BLaER1 treated with 17β-estradiol and CSF1 and Interleukin-3, amounts not matched to agents 10 nM and 100 nM (cell line): ENCODE data around the gene GFPT2.

Source experiments
- H3K27ac ChIP-seq, 11 experiments: shearing (Covaris generic); formaldehyde crosslinking; 2 replicates each; pipeline ENCODE4 v1.8.1; 2022
- H3K27me3 ChIP-seq, 11 experiments: shearing (Covaris generic); formaldehyde crosslinking; 2 replicates each; pipeline ENCODE4 v1.8.1; 2022
- H3K36me3 ChIP-seq, 11 experiments: shearing (Covaris generic); formaldehyde crosslinking; 2 replicates each; pipeline ENCODE4 v1.8.1; 2022
- H3K4me1 ChIP-seq, 10 experiments: shearing (Covaris generic); formaldehyde crosslinking; 2 replicates each; pipeline ENCODE4 v1.8.1; 2022
- H3K4me2 ChIP-seq, 11 experiments: shearing (Covaris generic); formaldehyde crosslinking; 2 replicates each; pipeline ENCODE4 v1.8.1; 2022
- H3K4me3 ChIP-seq, 10 experiments: shearing (Covaris generic); formaldehyde crosslinking; 2 replicates each; pipeline ENCODE4 v1.8.1; 2022
- H3K9ac ChIP-seq, 11 experiments: shearing (Covaris generic); formaldehyde crosslinking; 2 replicates each; pipeline ENCODE4 v1.8.1; 2022
- H3K9me3 ChIP-seq, 11 experiments: shearing (Covaris generic); formaldehyde crosslinking; replicated peaks in 1 of 11; 2 replicates each; pipeline ENCODE4 v1.8.1; 2022
- H4K20me1 ChIP-seq, 11 experiments: shearing (Covaris generic); formaldehyde crosslinking; 2 replicates each; pipeline ENCODE4 v1.8.1; 2022
- Cebpa-rat ChIP-seq, 11 experiments: shearing (Covaris generic); IDR thresholded peaks; 2 replicates each; pipeline ENCODE4 v1.8.1; 2022

The GFPT2 gene

DNA sequence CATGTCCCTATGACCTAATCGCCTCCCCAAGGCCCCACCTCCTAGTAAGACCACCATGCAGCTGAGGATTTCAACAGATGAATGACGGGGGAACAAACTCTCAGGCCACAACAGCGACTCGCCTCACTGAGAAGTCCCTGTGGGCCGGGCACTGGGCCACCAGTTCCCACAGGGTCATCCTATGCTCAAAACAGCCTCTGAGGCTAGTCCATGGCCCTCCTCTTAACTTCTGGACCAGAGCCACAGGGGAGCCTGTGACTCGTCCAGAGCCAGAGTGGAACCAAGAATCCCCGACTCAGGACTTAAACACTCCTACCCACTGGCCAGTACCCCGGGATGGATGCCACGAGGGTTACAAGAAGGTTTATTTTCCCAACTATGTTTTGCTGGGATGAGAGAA lies 12.3 kb downstream of the GFPT2 start:
- Histone ChIP-seq H3K9me3 (no peaks in the 10 kb centered on the region), H3K27me3 (no peaks in the 10 kb centered on the region), H3K9ac (no peak overlapping the region), H3K4me3 (no peak overlapping the region), H3K36me3 (no peaks in the 10 kb centered on the region), H4K20me1 (no peaks in the 10 kb centered on the region), H3K4me1 (peaks cover 0 to 17% (median 4%) of the 10 kb centered on the region in 10 experiments; a peak in 8 of 20 replicates), H3K4me2 (no peak overlapping the region), H3K27ac (no peak overlapping the region)
- TF ChIP-seq Cebpa-rat (IDR thresholded peaks at IDR 0.05) = no peak

DNA sequence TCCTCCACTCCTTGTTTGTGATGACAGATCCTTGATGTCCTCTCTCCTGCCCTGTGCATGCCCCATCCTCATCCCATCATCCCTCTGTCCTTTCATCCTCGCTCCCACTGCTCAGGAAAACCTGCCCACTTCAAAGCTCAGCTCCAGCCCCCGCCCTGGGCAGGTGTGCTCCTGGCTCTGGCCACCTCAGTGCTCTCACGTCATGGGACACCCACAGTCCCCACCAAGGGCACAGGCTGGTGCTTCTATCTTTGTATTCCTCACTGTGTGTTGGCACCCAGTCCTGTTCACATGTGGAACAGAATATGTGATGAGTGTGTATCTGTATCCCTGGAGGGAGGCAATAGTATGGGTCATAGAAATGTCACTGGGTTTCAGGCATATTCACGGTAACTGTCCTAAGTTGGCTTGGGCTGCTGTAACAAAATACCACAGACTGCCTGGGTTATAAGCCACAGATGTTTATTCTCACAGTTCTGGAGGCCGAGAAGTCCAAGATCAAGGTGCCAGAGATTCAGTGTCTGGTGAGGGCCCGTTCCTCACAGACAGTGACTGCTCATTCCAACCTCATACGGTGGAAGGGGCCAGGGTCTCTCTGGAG lies 13.5 kb downstream of the GFPT2 start:
- no peak overlapping the region for H3K4me3 ChIP-seq
- H3K9me3 ChIP-seq = no peaks in the 10 kb centered on the region
- H3K4me2 ChIP-seq = no peak overlapping the region
- no peaks in the 10 kb centered on the region for H3K27me3 ChIP-seq
- no peak overlapping the region for H3K27ac ChIP-seq
- TF ChIP-seq Cebpa-rat (IDR thresholded peaks at IDR 0.05) = no peak
- H3K9ac ChIP-seq = no peak overlapping the region
- no peaks in the 10 kb centered on the region for H4K20me1 ChIP-seq
- peaks cover 0 to 17% (median 4%) of the 10 kb centered on the region in 10 experiments; a peak in 8 of 20 replicates for H3K4me1 ChIP-seq
- H3K36me3 ChIP-seq = no peaks in the 10 kb centered on the region

- Histone ChIP-seq H3K27me3 (no peaks in the 10 kb centered on the region), H3K27ac (no peak overlapping the region), H4K20me1 (no peaks in the 10 kb centered on the region), H3K4me1 (peaks cover 0 to 14% (median 0%) of the 10 kb centered on the region in 10 experiments; a peak in 5 of 20 replicates), H3K36me3 (no peaks in the 10 kb centered on the region), H3K9ac (no peak overlapping the region), H3K9me3 (no peaks in the 10 kb centered on the region), H3K4me3 (no peak overlapping the region), H3K4me2 (no peak overlapping the region)
- TF ChIP-seq Cebpa-rat (IDR thresholded peaks at IDR 0.05) = no peak
Observed at GRCh38 chr5:180338001-180338707, 15.0 kb downstream of the GFPT2 start.

- Histone ChIP-seq H3K27me3 (no peaks in the 10 kb centered on the region), H4K20me1 (no peaks in the 10 kb centered on the region), H3K4me3 (no peak overlapping the region), H3K9ac (no peak overlapping the region), H3K9me3 (no peaks in the 10 kb centered on the region), H3K4me2 (no peak overlapping the region), H3K4me1 (peaks cover 0 to 8% (median 0%) of the 10 kb centered on the region in 10 experiments; a peak in 4 of 20 replicates), H3K36me3 (no peaks in the 10 kb centered on the region), H3K27ac (no peak overlapping the region)
- TF ChIP-seq Cebpa-rat (IDR thresholded peaks at IDR 0.05) = no peak
Observed at GRCh38 chr5:180336234-180337020, 16.7 kb downstream of the GFPT2 start.

DNA sequence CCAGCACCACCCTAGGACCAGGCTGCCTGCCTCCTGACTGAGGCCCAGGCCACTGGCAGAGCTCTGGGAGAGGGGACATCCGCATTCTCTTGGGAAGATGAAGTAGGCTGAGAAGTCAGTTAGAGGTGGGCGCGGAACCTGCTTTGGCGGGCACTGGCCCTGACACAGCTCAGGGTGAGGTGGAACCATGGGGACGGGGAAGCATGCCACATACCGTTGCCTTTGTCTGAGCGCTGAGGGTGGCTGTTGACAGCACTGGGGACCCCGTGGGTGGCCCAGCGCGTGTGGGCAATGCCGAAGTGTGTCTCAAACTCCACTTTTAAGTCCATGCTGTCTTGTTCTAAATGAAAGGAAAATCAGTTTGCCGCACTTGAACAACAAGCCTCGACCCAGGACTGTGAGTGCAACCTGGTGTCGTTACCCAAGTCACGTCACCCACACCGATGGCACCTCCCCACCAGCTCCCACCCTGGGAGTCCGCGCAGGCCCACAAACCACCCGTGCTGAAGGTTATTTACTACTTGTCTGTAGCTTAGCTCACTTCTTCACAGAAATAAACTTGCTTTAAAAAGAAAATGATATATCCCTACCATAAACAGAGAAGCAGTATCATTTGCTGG lies 17.4 kb downstream of the GFPT2 start:
- Histone ChIP-seq H4K20me1 (no peaks in the 10 kb centered on the region), H3K4me3 (no peak overlapping the region), H3K4me1 (peaks cover 0 to 8% (median 0%) of the 10 kb centered on the region in 10 experiments; a peak in 4 of 20 replicates), H3K4me2 (no peak overlapping the region), H3K36me3 (no peaks in the 10 kb centered on the region), H3K9ac (no peak overlapping the region), H3K27me3 (no peaks in the 10 kb centered on the region), H3K27ac (no peak overlapping the region), H3K9me3 (no peaks in the 10 kb centered on the region)
- TF ChIP-seq Cebpa-rat (IDR thresholded peaks at IDR 0.05) = no peak

- H4K20me1 ChIP-seq = no peaks in the 10 kb centered on the region
- H3K27me3 ChIP-seq = no peaks in the 10 kb centered on the region
- H3K9ac ChIP-seq = no peak overlapping the region
- H3K9me3 ChIP-seq = no peaks in the 10 kb centered on the region
- no peaks in the 10 kb centered on the region for H3K36me3 ChIP-seq
- H3K4me3 ChIP-seq = no peak overlapping the region
- H3K27ac ChIP-seq = no peak overlapping the region
- H3K4me2 ChIP-seq = no peak overlapping the region
- H3K4me1 ChIP-seq = peaks cover 0 to 8% (median 0%) of the 10 kb centered on the region in 10 experiments; a peak in 4 of 20 replicates
- no peak for TF ChIP-seq Cebpa-rat (IDR thresholded peaks at IDR 0.05)
Observed at GRCh38 chr5:180334751-180335613, 18.2 kb downstream of the GFPT2 start.

DNA sequence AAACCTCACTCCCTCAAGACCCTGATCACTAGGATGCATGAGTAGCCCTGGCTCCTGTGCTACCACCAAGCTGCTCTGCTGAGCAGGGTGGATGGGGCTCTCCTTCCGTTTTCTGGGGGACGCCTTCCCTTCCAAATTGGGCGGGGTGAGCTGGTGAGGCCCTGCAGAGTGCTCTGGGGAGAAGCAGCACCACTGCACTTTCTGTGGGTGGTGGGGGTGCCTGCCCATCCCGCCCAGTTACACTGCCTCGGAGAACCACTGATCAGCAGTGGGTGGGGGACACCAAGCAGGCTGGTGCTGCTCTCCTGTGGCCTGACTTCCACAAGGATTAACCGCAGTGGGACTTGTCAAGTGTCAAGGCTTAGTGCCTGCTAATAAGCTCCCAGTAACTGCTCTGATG lies 19.0 kb downstream of the GFPT2 start:
- no peak overlapping the region for H3K4me3 ChIP-seq
- no peak overlapping the region for H3K9ac ChIP-seq
- H3K9me3 ChIP-seq = no peaks in the 10 kb centered on the region
- TF ChIP-seq Cebpa-rat (IDR thresholded peaks at IDR 0.05) = no peak
- no peak overlapping the region for H3K27ac ChIP-seq
- H4K20me1 ChIP-seq = no peaks in the 10 kb centered on the region
- H3K4me2 ChIP-seq = peak overlapping the region in 2 of 11 experiments; percentile 7 to 13; a peak in 2 of 22 replicates
- no peaks in the 10 kb centered on the region for H3K27me3 ChIP-seq
- H3K4me1 ChIP-seq = peaks cover 0 to 8% (median 0%) of the 10 kb centered on the region in 10 experiments; a peak in 4 of 20 replicates
- no peaks in the 10 kb centered on the region for H3K36me3 ChIP-seq

GRCh38 chr5:180333661-180334060 lies 19.5 kb downstream of the GFPT2 start:
- H3K36me3 ChIP-seq = no peaks in the 10 kb centered on the region
- no peak overlapping the region for H3K9ac ChIP-seq
- peaks cover 0 to 9% (median 2%) of the 10 kb centered on the region in 10 experiments; a peak in 7 of 20 replicates for H3K4me1 ChIP-seq
- no peak overlapping the region for H3K4me3 ChIP-seq
- no peaks in the 10 kb centered on the region for H3K9me3 ChIP-seq
- H3K27me3 ChIP-seq = no peaks in the 10 kb centered on the region
- peak overlapping the region in 2 of 11 experiments; percentile 7 to 13; a peak in 3 of 22 replicates for H3K4me2 ChIP-seq
- TF ChIP-seq Cebpa-rat (IDR thresholded peaks at IDR 0.05) = no peak
- no peak overlapping the region for H3K27ac ChIP-seq
- H4K20me1 ChIP-seq = no peaks in the 10 kb centered on the region
